ENCODE measurements around the gene CCR7. TPM values are rescaled to one million over a fixed set of nuclear protein-coding genes. Genes with fewer than 3 reads are reported as not detected.

The CCR7 gene
- total and polyA plus RNA-seq, 2 of the 13 experiments (the other 11 are each of a cell fraction or from before 2014, with no cell fraction given), result 0.04 to 0.53 TPM

DNA sequence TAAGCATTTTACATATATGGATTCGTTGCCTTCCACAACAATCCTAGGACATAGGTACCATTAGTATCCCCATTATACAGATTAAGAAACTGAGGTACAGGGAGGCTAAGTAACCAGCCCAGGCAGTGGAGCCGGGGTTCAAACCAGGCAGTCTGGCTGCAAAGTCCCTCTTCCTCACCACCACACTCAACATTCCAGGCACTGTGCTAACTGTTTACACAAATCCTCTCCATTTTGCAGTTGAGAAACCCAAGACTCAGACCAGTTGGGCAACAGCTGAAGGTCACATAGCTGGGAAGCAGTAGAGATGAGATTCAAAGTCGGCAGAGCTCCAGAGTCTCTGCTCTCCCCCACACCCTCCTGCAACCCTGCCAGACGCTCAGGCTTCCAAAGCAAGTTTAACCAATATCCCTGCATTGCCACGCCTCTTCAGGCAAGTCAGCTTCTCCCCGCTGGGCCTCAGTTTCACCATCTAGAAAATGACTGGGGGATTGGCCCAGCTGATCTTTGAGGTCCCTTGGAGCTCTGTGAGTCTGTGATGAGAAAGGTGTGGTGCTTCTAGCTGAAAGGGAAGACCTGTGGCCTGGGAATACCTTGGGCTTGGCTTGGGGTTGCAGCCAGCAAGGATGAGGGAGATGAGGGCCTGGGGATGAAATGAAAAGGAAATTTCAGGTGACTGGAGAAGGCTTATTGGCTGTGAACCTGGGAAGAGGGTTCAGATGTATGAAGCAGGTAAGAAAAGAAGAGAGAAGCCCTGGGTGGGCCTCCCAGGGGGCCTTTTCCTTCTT lies 14.0 kb downstream of the CCR7 start (continued):
- TF ChIP-seq, protein P1, sequence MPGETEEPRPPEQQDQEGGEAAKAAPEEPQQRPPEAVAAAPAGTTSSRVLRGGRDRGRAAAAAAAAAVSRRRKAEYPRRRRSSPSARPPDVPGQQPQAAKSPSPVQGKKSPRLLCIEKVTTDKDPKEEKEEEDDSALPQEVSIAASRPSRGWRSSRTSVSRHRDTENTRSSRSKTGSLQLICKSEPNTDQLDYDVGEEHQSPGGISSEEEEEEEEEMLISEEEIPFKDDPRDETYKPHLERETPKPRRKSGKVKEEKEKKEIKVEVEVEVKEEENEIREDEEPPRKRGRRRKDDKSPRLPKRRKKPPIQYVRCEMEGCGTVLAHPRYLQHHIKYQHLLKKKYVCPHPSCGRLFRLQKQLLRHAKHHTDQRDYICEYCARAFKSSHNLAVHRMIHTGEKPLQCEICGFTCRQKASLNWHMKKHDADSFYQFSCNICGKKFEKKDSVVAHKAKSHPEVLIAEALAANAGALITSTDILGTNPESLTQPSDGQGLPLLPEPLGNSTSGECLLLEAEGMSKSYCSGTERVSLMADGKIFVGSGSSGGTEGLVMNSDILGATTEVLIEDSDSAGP (CRISPR knock-in tag; IDR thresholded peaks at IDR 0.05; ENCODE audit: borderline replicate concordance), result peak; percentile 76
- TF ChIP-seq, protein P2, sequence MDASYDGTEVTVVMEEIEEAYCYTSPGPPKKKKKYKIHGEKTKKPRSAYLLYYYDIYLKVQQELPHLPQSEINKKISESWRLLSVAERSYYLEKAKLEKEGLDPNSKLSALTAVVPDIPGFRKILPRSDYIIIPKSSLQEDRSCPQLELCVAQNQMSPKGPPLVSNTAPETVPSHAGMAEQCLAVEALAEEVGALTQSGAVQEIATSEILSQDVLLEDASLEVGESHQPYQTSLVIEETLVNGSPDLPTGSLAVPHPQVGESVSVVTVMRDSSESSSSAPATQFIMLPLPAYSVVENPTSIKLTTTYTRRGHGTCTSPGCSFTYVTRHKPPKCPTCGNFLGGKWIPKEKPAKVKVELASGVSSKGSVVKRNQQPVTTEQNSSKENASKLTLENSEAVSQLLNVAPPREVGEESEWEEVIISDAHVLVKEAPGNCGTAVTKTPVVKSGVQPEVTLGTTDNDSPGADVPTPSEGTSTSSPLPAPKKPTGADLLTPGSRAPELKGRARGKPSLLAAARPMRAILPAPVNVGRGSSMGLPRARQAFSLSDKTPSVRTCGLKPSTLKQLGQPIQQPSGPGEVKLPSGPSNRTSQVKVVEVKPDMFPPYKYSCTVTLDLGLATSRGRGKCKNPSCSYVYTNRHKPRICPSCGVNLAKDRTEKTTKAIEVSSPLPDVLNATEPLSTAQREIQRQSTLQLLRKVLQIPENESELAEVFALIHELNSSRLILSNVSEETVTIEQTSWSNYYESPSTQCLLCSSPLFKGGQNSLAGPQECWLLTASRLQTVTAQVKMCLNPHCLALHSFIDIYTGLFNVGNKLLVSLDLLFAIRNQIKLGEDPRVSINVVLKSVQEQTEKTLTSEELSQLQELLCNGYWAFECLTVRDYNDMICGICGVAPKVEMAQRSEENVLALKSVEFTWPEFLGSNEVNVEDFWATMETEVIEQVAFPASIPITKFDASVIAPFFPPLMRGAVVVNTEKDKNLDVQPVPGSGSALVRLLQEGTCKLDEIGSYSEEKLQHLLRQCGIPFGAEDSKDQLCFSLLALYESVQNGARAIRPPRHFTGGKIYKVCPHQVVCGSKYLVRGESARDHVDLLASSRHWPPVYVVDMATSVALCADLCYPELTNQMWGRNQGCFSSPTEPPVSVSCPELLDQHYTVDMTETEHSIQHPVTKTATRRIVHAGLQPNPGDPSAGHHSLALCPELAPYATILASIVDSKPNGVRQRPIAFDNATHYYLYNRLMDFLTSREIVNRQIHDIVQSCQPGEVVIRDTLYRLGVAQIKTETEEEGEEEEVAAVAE (CRISPR knock-in tag; IDR thresholded peaks at IDR 0.05; ENCODE audit: borderline replicate concordance), result peak; percentile 90; the same call in 1 of the 2 replicates
- peak; percentile 95 for TF ChIP-seq ZFP1 (CRISPR knock-in tag; IDR thresholded peaks at IDR 0.05)
- TF ChIP-seq ZNF430 (CRISPR knock-in tag; IDR thresholded peaks at IDR 0.05), result peak; percentile 59; the same call in 1 of the 2 replicates
- TF ChIP-seq ARNT (IDR thresholded peaks at IDR 0.05), result no peak
- TF ChIP-seq PHB2 (IDR thresholded peaks at IDR 0.05; ENCODE audit: partially characterized antibody), result no peak
- TF ChIP-seq, protein P3, sequence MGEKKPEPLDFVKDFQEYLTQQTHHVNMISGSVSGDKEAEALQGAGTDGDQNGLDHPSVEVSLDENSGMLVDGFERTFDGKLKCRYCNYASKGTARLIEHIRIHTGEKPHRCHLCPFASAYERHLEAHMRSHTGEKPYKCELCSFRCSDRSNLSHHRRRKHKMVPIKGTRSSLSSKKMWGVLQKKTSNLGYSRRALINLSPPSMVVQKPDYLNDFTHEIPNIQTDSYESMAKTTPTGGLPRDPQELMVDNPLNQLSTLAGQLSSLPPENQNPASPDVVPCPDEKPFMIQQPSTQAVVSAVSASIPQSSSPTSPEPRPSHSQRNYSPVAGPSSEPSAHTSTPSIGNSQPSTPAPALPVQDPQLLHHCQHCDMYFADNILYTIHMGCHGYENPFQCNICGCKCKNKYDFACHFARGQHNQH (CRISPR knock-in tag; IDR thresholded peaks at IDR 0.05), result peak; percentile 97
- peak; percentile 94 for TF ChIP-seq SIX1 (CRISPR knock-in tag; IDR thresholded peaks at IDR 0.05; ENCODE audit: borderline replicate concordance)
- TF ChIP-seq, protein P4, sequence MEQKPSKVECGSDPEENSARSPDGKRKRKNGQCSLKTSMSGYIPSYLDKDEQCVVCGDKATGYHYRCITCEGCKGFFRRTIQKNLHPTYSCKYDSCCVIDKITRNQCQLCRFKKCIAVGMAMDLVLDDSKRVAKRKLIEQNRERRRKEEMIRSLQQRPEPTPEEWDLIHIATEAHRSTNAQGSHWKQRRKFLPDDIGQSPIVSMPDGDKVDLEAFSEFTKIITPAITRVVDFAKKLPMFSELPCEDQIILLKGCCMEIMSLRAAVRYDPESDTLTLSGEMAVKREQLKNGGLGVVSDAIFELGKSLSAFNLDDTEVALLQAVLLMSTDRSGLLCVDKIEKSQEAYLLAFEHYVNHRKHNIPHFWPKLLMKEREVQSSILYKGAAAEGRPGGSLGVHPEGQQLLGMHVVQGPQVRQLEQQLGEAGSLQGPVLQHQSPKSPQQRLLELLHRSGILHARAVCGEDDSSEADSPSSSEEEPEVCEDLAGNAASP (CRISPR knock-in tag; IDR thresholded peaks at IDR 0.05; ENCODE audit: borderline replicate concordance), result peak; percentile 97
- no peak for TF ChIP-seq NFRKB (IDR thresholded peaks at IDR 0.05)
- TF ChIP-seq SPEN (CRISPR knock-in tag; IDR thresholded peaks at IDR 0.05; ENCODE audit: low read depth), result 0 out of 2 replicates have a peak, but pooled peaks have one; percentile 72
- TF ChIP-seq, protein P5, sequence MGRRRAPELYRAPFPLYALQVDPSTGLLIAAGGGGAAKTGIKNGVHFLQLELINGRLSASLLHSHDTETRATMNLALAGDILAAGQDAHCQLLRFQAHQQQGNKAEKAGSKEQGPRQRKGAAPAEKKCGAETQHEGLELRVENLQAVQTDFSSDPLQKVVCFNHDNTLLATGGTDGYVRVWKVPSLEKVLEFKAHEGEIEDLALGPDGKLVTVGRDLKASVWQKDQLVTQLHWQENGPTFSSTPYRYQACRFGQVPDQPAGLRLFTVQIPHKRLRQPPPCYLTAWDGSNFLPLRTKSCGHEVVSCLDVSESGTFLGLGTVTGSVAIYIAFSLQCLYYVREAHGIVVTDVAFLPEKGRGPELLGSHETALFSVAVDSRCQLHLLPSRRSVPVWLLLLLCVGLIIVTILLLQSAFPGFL (CRISPR knock-in tag; IDR thresholded peaks at IDR 0.05), result no peak
- TF ChIP-seq, protein P6, sequence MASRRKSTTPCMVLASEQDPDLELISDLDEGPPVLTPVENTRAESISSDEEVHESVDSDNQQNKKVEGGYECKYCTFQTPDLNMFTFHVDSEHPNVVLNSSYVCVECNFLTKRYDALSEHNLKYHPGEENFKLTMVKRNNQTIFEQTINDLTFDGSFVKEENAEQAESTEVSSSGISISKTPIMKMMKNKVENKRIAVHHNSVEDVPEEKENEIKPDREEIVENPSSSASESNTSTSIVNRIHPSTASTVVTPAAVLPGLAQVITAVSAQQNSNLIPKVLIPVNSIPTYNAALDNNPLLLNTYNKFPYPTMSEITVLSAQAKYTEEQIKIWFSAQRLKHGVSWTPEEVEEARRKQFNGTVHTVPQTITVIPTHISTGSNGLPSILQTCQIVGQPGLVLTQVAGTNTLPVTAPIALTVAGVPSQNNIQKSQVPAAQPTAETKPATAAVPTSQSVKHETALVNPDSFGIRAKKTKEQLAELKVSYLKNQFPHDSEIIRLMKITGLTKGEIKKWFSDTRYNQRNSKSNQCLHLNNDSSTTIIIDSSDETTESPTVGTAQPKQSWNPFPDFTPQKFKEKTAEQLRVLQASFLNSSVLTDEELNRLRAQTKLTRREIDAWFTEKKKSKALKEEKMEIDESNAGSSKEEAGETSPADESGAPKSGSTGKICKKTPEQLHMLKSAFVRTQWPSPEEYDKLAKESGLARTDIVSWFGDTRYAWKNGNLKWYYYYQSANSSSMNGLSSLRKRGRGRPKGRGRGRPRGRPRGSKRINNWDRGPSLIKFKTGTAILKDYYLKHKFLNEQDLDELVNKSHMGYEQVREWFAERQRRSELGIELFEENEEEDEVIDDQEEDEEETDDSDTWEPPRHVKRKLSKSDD (CRISPR knock-in tag; IDR thresholded peaks at IDR 0.05; ENCODE audit: low read depth), result peak; percentile 96
- TF ChIP-seq, protein P7, sequence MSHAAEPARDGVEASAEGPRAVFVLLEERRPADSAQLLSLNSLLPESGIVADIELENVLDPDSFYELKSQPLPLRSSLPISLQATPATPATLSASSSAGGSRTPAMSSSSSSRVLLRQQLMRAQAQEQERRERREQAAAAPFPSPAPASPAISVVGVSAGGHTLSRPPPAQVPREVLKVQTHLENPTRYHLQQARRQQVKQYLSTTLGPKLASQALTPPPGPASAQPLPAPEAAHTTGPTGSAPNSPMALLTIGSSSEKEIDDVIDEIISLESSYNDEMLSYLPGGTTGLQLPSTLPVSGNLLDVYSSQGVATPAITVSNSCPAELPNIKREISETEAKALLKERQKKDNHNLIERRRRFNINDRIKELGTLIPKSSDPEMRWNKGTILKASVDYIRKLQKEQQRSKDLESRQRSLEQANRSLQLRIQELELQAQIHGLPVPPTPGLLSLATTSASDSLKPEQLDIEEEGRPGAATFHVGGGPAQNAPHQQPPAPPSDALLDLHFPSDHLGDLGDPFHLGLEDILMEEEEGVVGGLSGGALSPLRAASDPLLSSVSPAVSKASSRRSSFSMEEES (CRISPR knock-in tag; IDR thresholded peaks at IDR 0.05), result peak; percentile 88
